ENCODE data around the gene HAX1.

GRCh38 chr1:154318386-154318785 is 46.0 kb downstream of the HAX1 start:
- TF ChIP-seq EZH2 (IDR thresholded peaks at IDR 0.05; ENCODE audit: borderline replicate concordance, low read depth, low read length, poor library complexity, severe bottlenecking): no peak
- TF ChIP-seq, protein P1, sequence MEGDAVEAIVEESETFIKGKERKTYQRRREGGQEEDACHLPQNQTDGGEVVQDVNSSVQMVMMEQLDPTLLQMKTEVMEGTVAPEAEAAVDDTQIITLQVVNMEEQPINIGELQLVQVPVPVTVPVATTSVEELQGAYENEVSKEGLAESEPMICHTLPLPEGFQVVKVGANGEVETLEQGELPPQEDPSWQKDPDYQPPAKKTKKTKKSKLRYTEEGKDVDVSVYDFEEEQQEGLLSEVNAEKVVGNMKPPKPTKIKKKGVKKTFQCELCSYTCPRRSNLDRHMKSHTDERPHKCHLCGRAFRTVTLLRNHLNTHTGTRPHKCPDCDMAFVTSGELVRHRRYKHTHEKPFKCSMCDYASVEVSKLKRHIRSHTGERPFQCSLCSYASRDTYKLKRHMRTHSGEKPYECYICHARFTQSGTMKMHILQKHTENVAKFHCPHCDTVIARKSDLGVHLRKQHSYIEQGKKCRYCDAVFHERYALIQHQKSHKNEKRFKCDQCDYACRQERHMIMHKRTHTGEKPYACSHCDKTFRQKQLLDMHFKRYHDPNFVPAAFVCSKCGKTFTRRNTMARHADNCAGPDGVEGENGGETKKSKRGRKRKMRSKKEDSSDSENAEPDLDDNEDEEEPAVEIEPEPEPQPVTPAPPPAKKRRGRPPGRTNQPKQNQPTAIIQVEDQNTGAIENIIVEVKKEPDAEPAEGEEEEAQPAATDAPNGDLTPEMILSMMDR (conservative IDR thresholded peaks at IDR 0.05; ENCODE audit: low read depth, low read length): no peak
